ENCODE results near the gene TMEM235. TPM values are rescaled to one million over a fixed set of nuclear protein-coding genes. Genes with fewer than 3 reads are reported as not detected.

Gene TMEM235
- total and polyA plus RNA-seq, 9 of the 15 experiments (the other 6 are each of a cell fraction or from before 2014, with no cell fraction given), result not detected

DNA sequence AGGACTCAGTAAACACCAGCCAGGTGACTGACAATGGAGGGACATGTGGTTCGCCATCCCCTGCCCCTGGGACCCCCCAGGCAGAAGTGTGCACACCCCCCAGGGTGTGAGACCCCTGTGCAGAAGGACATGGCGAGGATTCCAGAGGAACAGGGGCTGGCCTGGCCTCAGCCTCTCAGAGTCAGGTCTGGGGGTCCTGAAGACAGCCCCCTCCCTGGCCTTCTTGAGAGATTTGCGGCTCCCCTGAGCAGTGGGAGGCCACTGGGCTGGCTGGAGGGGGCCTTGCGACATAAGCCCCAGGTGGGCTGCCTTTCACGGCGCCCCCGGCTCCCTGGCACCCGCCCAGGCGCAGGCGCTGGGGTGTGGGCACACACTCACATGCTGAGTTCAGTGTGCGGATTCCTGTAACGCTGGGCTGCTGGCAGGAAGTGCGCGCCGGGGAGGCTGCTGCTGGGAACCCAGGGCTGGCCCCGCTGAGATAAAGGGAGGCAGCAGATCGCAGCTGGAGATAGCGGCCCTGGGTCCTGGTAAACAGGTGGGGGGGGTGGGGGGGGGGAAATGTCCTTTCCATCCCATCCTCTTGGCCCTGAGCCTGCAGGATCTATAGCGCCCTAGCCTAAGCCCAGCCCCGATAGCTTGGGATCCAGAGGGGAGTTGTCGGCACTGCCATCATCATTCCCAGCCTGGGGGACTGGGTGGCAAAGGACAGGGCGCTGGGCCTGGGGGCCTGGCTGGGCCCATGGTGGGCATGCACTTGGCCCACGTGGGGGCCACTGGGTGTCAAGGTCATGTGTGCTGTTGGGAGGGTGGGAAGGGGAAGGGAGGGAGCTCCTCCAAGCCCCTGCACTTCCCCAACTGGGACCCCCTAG is 27.1 kb downstream of the TMEM235 start (continued):
- TF ChIP-seq, protein P1, sequence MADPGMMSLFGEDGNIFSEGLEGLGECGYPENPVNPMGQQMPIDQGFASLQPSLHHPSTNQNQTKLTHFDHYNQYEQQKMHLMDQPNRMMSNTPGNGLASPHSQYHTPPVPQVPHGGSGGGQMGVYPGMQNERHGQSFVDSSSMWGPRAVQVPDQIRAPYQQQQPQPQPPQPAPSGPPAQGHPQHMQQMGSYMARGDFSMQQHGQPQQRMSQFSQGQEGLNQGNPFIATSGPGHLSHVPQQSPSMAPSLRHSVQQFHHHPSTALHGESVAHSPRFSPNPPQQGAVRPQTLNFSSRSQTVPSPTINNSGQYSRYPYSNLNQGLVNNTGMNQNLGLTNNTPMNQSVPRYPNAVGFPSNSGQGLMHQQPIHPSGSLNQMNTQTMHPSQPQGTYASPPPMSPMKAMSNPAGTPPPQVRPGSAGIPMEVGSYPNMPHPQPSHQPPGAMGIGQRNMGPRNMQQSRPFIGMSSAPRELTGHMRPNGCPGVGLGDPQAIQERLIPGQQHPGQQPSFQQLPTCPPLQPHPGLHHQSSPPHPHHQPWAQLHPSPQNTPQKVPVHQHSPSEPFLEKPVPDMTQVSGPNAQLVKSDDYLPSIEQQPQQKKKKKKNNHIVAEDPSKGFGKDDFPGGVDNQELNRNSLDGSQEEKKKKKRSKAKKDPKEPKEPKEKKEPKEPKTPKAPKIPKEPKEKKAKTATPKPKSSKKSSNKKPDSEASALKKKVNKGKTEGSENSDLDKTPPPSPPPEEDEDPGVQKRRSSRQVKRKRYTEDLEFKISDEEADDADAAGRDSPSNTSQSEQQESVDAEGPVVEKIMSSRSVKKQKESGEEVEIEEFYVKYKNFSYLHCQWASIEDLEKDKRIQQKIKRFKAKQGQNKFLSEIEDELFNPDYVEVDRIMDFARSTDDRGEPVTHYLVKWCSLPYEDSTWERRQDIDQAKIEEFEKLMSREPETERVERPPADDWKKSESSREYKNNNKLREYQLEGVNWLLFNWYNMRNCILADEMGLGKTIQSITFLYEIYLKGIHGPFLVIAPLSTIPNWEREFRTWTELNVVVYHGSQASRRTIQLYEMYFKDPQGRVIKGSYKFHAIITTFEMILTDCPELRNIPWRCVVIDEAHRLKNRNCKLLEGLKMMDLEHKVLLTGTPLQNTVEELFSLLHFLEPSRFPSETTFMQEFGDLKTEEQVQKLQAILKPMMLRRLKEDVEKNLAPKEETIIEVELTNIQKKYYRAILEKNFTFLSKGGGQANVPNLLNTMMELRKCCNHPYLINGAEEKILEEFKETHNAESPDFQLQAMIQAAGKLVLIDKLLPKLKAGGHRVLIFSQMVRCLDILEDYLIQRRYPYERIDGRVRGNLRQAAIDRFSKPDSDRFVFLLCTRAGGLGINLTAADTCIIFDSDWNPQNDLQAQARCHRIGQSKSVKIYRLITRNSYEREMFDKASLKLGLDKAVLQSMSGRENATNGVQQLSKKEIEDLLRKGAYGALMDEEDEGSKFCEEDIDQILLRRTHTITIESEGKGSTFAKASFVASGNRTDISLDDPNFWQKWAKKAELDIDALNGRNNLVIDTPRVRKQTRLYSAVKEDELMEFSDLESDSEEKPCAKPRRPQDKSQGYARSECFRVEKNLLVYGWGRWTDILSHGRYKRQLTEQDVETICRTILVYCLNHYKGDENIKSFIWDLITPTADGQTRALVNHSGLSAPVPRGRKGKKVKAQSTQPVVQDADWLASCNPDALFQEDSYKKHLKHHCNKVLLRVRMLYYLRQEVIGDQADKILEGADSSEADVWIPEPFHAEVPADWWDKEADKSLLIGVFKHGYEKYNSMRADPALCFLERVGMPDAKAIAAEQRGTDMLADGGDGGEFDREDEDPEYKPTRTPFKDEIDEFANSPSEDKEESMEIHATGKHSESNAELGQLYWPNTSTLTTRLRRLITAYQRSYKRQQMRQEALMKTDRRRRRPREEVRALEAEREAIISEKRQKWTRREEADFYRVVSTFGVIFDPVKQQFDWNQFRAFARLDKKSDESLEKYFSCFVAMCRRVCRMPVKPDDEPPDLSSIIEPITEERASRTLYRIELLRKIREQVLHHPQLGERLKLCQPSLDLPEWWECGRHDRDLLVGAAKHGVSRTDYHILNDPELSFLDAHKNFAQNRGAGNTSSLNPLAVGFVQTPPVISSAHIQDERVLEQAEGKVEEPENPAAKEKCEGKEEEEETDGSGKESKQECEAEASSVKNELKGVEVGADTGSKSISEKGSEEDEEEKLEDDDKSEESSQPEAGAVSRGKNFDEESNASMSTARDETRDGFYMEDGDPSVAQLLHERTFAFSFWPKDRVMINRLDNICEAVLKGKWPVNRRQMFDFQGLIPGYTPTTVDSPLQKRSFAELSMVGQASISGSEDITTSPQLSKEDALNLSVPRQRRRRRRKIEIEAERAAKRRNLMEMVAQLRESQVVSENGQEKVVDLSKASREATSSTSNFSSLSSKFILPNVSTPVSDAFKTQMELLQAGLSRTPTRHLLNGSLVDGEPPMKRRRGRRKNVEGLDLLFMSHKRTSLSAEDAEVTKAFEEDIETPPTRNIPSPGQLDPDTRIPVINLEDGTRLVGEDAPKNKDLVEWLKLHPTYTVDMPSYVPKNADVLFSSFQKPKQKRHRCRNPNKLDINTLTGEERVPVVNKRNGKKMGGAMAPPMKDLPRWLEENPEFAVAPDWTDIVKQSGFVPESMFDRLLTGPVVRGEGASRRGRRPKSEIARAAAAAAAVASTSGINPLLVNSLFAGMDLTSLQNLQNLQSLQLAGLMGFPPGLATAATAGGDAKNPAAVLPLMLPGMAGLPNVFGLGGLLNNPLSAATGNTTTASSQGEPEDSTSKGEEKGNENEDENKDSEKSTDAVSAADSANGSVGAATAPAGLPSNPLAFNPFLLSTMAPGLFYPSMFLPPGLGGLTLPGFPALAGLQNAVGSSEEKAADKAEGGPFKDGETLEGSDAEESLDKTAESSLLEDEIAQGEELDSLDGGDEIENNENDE (IDR thresholded peaks at IDR 0.05; ENCODE audit: low read depth, low read length), result no peak
- TF ChIP-seq FOXK1 (CRISPR knock-in tag; IDR thresholded peaks at IDR 0.05; ENCODE audit: borderline replicate concordance) (no peak), FOXM1 (IDR thresholded peaks at IDR 0.05; ENCODE audit: low read depth) (no peak), FOXM1 (CRISPR knock-in tag; IDR thresholded peaks at IDR 0.05; ENCODE audit: low read depth) (no peak), ZNF239 (CRISPR knock-in tag; IDR thresholded peaks at IDR 0.05) (peak; percentile 17; the same call in 1 of the 2 replicates), NR2C1 (IDR thresholded peaks at IDR 0.05) (no peak), NR2C1 (tag; IDR thresholded peaks at IDR 0.05) (no peak), STAG1 (CRISPR knock-in tag; IDR thresholded peaks at IDR 0.05; ENCODE audit: borderline replicate concordance) (no peak), MTA2 (IDR thresholded peaks at IDR 0.05; ENCODE audit: low read depth) (peak; percentile 60), ZNF785 (CRISPR knock-in tag; IDR thresholded peaks at IDR 0.05) (no peak), TEAD1 (CRISPR knock-in tag; IDR thresholded peaks at IDR 0.05) (0 out of 4 replicates have a peak, but pooled peaks of 1 of the 2 experiments have one; percentile 57), HIVEP1 (CRISPR knock-in tag; IDR thresholded peaks at IDR 0.05) (peak; percentile 76)
- TF ChIP-seq, protein P2, sequence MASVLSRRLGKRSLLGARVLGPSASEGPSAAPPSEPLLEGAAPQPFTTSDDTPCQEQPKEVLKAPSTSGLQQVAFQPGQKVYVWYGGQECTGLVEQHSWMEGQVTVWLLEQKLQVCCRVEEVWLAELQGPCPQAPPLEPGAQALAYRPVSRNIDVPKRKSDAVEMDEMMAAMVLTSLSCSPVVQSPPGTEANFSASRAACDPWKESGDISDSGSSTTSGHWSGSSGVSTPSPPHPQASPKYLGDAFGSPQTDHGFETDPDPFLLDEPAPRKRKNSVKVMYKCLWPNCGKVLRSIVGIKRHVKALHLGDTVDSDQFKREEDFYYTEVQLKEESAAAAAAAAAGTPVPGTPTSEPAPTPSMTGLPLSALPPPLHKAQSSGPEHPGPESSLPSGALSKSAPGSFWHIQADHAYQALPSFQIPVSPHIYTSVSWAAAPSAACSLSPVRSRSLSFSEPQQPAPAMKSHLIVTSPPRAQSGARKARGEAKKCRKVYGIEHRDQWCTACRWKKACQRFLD (CRISPR knock-in tag; IDR thresholded peaks at IDR 0.05), result peak; percentile 73; the same call in 1 of the 2 replicates
- TF ChIP-seq, protein P3, sequence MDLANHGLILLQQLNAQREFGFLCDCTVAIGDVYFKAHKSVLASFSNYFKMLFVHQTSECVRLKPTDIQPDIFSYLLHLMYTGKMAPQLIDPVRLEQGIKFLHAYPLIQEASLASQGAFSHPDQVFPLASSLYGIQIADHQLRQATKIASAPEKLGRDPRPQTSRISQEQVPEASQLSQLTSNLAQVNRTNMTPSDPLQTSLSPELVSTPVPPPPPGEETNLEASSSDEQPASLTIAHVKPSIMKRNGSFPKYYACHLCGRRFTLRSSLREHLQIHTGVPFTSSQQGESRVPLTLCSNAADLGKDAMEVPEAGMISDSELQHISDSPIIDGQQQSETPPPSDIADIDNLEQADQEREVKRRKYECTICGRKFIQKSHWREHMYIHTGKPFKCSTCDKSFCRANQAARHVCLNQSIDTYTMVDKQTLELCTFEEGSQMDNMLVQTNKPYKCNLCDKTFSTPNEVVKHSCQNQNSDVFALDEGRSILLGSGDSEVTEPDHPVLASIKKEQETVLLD (IDR thresholded peaks at IDR 0.05), result no peak
